H4 (cell line): ENCODE measurements around the gene SLC26A2. TPM values are rescaled to one million over a fixed set of nuclear protein-coding genes. Genes with fewer than 3 reads are reported as not detected.
"Not testable (repeated sequence)": the region's sequence is repeated elsewhere in the genome, so short reads cannot be mapped to it uniquely, and the experiment has no call there.

Experiments
- DNase-seq: peaks from one replicate; pipeline ENCODE4 v3.0.0-alpha.2; 2015; ENCODE audit warnings: low spot score
- total RNA-seq: library from RNA; depleted of rRNA; stranded (reverse); fragments of >200 nt; shearing (Covaris generic); gene quantifications from 2 replicates; pipeline ENCODE4 v1.2.3, GENCODE V29; 2014

The SLC26A2 gene
- total RNA-seq, 1 experiment from 2014 or later = 9.6 TPM

DNA sequence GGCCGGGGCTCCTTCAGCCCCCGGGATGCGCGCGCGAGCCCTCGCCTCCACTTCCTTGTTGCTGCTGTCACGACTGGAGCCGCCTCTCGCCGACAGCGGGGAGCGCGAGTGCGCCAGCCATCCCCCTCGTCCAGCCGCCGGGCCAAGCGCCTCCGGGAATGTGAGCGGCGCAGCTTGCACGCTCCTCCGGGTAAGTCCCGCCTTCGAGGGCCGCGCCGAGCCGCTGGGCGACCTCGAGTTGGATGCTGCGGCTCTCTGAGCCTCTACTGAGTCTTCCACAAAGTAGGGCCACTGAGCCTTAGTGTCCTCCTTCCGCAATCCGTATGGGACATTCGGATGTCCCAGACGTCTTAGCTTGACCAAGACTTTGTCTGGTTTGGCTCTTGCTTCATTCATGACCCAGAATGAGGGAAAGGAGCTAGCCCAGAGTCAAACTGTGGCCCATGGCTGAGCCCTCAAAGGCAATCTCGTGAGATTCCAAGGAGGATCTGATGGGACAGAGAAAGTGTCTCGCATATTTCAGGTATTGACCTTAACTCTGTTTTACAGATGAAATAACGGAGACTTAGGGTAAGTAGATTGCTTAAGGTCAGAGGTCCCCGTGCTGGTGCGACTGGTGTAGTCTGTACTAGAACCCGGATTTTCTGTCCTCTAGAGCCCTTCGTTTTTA lies 40.6 kb downstream of the SLC26A2 start:
- no peak for DNase-seq

DNA sequence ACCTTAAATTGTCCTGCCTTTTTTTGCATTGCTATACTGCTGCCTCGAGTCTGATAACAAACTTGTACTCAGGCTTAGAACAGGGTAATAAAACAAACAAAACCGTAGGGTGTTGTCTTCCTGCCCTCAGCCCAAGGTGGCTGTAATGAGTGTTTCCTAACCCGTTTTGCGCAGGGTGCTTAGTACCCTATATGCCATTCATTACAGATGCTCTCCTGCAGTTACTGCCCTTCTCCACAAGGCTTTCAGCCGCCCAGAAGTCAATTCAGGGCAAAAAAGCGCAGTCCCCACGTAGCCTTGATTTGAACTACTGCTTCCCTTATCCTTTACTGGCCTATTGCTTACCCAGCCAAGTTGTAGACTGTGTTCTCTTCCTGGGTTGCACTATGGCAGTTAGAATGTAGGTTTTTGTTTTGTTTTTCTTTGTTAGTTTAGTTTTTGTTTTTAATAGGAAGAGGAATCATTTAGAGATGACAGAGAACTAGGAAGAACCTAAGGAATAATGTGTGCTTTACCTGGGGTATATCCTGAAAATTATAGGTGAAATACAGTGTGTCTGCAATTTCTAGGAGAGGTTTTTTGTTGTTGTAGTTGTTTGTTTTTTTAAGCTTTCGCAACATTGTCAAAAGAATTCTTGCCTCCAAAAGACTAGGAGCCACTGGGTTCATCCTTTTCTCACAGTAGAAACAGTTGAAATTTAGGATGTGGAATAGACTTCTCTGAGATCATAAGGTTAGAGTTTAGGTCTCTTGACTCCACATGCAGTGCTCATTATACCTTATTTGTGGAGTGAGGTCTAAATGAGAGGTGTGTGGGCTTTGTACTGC lies 41.3 kb downstream of the SLC26A2 start:
- DNase-seq = peak; percentile 68

DNA sequence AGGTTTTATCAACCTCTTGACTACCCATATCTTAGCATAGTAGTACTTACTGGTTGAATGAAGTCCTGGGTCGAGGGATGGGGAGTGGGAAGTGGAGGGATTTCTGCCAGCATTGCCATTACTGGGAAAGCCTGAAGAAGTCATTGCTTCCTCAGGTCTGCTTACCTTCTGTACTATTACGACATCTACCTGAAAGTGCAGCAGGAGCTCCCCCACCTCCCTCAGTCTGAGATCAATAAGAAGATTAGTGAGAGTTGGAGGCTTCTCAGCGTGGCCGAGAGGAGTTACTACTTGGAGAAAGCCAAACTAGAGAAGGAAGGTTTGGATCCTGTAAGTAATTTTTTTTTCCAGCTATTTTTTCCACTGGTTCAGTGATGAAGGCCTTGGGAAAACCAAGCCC lies 45.8 kb downstream of the SLC26A2 start:
- no peak for DNase-seq

DNA sequence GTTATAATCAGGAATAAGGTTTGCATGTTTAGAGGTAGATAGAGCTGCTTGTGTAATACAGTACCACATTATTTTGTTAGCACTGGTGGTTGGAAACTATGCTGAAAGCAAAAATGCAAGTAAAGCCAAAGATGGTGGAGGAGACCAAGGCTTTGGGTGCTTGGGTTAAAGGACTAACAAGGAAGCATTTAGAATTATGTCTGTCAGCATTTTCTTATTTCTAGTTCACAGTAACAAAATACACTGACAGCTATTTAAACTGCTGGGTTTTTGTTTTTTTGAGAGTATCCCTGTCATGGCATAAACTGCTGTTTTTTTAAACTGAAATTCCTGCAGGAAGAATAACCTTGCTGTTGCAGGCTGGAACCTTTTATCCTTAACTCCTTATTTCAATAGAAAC lies 46.5 kb downstream of the SLC26A2 start:
- DNase-seq = no peak

DNA sequence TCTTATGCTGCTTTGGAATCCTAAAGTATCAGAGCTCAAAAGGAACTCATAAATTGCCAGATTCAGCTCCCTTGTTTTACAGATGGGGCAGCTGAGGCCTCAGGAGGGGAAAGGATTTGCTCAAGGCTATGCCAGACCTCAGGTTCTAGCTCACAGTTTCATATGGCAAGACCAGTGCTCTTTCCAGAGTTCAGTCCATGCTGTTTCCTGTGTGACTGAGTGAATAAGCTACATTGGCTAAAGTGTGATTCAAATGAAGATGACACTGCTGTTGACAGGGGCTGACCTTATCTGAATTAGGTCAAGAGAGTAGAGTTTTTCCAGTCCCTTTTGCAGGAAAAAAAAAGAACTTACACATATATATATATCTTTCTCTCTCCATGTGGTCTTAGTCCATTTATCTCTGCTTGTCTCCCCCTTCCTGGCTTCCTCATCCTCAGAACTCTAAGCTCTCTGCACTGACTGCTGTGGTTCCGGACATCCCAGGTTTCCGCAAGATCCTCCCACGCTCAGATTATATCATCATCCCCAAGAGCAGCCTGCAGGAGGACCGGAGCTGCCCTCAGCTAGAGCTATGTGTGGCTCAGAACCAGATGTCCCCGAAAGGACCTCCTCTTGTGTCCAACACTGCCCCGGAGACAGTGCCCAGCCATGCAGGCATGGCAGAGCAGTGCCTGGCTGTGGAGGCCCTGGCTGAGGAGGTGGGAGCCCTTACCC lies 49.3 kb downstream of the SLC26A2 start:
- DNase-seq = no peak

DNA sequence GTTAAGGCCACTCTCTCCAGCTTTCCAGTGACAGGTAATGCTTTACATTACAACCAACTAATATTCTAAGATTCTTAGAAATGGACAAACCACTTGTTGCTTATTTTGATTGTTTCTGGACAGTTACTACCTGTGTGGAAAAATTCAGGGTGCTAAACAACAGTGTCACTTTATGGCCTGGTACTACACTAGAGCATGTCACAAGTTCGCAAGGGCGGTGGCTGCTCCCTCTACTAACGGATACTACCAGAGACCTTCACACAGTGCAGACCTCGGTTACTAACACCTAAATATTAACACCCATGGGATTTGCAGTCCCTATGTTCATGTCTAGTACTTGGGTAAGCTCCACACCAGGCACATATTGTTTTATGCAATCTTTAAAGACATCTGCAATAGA lies 53.4 kb downstream of the SLC26A2 start:
- no peak for DNase-seq

DNA sequence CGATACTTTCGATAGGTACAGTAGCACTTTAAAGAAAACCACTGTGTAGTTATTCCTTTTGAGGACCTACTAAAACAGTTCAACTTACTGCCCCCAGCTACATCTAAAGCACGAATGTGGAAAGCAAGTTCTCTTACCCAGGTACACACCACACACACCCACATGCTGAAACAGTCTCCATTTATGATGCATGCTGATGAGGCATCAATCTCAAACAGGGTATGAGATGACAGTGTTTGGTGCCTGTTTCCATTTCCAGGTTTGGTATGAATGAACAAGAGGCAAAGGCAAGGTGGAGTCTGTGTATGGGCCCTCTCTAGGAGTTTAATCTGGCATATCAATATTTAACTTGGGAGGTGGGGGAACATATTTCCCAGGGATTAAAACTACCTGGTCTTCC lies 53.9 kb downstream of the SLC26A2 start:
- DNase-seq = no peak

DNA sequence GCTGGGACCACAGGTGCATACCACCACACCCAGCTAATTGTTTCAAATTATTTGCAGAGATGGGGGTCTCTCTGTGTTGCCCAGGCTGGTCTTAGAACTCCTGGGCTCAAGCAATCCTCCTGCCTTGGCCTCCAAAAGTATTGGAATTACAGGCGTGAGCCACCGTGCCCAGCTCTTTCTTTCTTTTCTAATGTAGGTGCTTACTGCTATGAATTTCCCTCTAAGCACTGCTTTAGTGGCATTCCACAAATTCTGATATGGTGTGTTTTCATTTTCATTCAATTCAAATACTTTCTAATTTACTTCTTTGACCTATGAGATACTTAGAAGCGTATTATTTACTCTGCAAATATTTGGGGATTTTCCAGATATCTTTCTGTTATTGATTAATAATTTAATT lies 54.9 kb downstream of the SLC26A2 start:
- DNase-seq = no peak

DNA sequence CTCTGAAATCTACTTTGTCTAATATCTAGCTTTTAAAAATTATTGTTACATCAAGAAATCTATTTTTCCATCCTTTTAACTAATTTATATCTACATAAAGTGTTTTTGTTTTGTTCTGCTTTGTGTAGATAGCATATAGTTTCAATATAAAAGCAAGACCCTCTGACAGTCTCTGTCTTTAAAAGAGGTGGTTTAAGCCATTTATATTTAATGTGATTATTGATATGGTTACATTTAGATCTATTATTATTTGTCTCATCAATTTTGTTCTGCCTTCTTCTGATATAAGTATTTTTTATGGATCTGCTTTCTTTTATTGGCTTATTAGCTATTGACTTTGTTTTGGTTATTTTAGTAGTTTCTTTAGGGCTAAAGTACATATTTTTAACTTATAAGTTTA lies 56.0 kb downstream of the SLC26A2 start:
- DNase-seq = no peak

DNA sequence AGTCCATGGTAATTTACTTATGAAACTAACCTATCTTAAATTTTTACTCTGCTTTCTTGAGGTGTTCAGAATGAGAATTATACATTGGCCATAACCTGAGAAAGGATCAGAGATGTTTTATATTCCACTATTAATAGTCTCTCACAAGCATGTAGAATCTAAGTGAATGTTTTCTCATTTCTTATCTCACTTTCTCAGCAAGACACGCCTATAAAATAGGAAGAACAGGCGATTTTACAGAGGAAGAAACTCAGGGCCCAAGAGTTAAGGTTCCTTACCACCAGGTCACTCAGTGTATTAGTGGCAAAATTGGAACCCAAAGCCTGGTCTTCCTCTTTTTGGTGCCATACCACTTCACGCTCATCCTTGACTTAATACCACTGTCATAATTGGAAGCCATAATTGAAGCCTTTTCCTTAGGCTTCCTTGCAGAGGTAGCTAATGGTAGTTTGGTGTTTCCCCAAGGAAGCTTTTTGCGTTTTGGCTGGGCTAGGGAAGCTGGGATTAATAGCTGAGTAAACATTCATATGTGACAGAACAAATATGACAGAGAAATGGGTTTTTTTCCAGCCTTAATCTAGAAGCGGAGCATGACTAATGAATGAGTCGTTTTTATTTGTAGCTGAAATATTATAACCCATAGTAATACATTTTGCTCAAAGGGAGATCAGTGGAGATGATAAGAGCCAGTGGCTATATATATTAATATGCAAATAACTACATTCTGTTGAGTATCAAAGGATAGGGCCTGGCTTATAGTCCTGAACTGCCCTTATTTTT lies 56.9 kb downstream of the SLC26A2 start:
- DNase-seq = no peak

DNA sequence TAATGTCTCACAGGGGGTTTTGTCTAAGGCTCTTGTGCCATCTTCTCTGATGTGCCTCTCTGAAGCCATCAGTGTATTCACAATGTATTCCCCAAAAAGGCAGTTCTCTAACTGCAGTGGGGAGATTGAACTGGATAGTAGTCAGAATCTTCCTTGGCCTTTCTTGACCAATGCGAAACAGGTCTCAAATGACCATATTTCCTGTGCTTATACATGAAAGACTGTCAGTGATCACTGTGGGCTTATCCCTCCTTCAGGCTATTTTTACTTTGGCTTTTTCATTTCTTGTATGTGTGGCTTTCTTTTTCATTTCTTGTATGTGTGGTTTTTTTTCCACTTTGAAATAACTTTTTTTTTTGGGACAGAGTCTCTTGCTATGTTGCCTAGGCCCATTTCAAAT lies 59.7 kb downstream of the SLC26A2 start:
- DNase-seq = no peak

DNA sequence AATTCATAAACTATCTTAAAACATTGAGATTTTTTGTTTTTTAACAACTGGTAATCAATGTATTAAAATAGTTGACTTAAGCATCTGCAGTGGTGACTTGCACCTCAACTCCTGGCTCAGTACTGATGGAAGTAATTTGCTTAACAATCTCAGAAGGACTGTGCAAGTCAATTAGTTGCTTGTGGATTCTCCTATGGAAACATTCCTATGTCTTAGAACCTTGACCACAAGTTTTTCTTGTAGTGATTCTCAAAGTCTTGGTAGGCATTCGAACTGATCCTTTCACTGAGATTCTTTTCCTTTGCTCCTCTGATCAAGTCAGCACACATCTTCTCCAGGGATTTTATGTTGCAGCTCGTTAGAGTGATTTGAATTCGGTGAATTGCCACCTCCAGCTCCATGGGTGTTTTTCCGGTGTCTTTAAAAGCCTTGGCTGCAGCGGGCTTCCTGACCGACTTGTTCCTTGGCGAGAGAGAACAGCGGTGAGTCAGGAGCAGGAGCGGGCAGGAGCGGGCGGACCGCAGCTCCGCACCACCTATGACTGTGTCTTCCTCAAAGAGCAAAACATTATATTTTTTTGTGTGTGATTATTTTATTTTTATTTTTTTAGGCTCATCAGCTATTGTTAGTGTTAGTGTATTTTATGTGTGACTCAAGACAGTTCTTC lies 61.1 kb downstream of the SLC26A2 start:
- DNase-seq = peak; percentile 66

DNA sequence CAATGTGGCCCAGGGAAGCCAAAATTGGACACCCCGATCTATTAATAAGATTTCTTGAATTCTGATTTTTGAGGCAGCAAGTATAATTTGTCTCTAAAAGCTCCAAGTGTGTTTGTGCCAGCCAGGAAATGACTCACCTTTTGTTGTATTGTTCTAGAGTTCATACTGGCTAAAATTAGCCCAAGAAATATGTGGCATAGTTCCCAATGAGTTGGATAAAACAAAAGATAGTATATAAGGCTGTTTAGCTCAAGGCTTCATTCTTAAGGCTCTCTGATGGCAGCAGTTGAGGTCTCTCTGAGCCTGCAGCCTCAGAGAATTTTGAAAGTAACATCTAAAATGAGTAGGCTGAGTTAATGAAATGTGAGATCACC lies 61.6 kb downstream of the SLC26A2 start:
- DNase-seq = peak; percentile 83

DNA sequence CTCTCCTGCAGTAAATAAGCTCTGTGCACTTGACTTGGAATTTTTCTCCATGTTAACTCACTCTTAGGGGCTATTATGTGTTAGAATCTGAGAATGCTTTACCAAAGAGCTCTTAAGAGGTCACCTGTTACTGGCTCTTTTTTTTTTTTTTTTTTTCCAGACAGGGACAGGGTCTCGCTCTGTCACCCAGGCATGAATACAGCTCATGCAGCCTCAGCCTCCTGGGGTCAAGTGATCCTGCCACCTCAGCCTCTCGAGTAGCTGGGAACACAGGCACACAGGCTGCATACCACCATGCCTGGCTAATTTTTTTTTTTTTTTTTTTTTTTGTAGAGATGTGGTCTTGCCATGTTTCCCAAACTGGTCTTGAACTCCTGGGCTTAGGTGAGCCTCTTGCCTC lies 62.1 kb downstream of the SLC26A2 start:
- no peak for DNase-seq

DNA sequence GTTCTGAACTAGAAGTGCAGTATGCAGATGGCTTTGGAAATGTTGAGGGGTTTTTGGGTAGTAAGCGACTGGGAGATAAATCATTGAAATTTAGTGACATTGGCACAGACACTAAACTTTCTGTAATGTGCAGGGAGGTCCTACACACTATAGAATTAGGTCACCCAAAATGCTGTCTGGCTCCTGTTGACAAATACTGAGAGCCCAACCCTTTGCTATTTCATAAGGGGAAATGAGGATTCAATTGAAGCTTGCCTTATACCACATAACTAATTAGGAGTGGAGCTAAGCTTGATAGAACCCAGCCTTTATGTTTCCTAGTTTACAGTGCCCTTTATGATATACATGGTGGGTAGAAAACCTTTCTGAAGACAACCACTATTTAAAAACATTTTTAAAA lies 62.6 kb downstream of the SLC26A2 start:
- DNase-seq = no peak

DNA sequence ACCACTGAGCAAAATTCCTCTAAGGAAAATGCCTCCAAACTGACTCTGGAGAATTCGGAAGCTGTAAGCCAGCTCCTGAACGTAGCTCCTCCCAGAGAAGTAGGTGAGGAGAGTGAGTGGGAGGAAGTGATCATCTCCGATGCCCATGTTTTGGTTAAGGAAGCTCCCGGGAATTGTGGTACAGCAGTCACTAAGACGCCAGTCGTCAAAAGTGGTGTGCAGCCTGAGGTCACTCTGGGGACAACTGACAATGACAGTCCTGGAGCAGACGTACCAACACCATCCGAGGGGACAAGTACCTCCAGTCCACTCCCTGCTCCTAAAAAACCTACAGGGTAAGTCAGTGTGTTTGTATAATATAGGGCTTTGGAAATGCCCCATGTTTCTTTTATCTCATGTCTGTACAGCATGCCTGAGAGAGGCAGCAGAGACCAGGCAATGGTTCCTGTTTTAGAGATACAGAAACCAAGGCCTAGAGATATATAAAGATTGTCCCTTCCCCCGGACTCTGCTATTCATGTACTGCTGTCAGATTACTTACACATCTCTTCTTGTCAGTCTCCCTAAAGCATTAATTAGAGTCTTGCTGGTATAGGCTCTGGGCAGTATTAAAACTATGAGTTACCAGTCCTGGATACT lies 63.9 kb downstream of the SLC26A2 start:
- no peak for DNase-seq

DNA sequence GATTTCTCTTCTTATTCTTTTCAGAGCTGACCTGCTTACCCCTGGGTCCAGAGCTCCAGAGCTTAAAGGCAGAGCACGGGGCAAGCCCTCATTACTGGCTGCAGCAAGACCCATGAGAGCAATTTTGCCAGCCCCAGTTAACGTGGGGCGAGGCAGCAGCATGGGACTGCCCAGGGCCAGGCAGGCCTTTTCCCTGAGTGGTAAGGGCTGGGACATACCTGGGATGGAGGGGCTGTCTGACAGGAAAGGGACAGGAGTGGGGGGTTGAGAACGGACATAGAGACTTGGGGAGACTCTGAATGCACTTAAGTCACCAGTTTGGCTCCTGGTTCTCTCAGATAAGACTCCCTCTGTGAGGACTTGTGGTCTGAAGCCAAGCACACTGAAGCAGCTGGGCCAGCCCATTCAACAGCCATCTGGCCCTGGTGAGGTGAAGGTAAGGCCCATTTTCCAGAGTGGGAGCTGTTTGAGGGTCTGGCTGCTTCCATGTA lies 66.2 kb downstream of the SLC26A2 start:
- no peak for DNase-seq

DNA sequence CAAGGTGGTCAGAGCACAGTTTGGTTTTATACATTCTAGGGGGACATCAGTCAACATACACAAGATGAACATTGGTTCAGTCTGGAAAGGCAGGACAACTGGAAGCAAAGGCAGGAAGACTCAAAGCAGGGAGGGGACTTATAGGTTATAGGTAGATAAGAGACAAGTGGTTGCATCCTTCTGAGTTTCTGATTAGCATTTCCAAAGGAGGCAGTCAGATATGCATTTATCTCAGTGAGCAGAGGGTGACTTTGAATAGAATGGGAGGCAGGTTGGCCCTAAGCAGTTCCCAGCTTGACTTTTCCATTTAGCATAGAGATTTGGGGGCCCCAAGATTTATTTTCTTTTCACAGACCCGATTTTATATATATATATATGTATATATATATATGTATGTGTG lies 67.5 kb downstream of the SLC26A2 start:
- not testable (repeated sequence) for DNase-seq

DNA sequence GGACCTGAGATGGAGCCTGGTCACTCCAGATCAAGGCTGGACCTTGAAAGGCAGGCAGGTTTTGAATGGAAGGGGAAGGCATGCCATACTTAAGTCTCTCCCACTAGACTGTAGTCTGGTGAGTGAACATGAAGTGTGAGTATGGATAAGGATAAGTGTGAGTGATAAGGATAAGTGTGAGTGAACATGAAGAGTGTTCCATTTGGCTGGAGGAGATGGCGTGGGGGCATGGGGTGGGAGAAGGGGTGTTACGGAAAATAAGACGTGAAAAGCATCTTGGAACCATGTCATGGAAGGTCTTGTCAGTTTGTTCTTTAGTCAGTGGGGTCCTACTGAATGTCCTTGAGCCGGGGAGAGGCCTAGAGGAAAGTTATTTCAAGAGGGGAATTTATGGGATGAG lies 72.8 kb downstream of the SLC26A2 start:
- no peak for DNase-seq

DNA sequence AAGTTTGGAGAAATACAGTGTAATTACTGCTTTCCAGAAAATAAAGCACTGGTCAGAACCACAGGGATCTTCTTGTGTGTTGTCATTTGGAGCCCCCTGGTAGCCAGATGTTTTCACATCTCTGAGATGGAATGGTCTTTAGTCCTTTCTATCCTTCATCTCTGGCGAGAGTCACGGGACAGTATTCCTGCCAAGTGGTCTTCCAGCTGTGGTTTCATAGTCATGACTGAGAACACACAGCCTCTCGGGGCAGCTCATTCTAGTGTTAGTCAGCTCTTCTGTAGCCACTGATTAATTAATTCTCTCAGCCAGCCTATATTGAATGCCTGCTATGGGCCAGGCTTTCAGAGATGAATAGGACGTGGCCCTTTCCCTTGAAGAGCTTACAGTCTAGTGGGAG lies 74.1 kb downstream of the SLC26A2 start:
- DNase-seq = no peak
